Measurements from ENCODE around the gene PRRC2B.
A peak's percentile ranks its signal among the peaks of the same experiment; 100 is the strongest.
"Not testable (repeated sequence)": the region's sequence is repeated elsewhere in the genome, so short reads cannot be mapped to it uniquely, and the experiment has no call there.

PRRC2B gene

GRCh38 chr9:131505012-131505411, 111.1 kb downstream of the PRRC2B start:
- H3K27ac ChIP-seq: no peak overlapping the region
- H3K27me3 ChIP-seq: peaks cover 15% of the 10 kb centered on the region
- no peak overlapping the region for H3K4me3 ChIP-seq (ENCODE audit: low read depth in 1 of 2, low read length in 1 of 2)
- no peaks in the 10 kb centered on the region for H3K9me3 ChIP-seq
- H3K4me1 ChIP-seq (ENCODE audit: control insufficient read depth in 1 of 2, insufficient read depth in 1 of 2, low read depth in 1 of 2, low read length in 1 of 2): peaks cover 15 to 19% of the 10 kb centered on the region in 2 experiments
- H3K36me3 ChIP-seq: peaks cover 11% of the 10 kb centered on the region
- TF ChIP-seq CTCF (IDR thresholded peaks at IDR 0.05): no peak

DNA sequence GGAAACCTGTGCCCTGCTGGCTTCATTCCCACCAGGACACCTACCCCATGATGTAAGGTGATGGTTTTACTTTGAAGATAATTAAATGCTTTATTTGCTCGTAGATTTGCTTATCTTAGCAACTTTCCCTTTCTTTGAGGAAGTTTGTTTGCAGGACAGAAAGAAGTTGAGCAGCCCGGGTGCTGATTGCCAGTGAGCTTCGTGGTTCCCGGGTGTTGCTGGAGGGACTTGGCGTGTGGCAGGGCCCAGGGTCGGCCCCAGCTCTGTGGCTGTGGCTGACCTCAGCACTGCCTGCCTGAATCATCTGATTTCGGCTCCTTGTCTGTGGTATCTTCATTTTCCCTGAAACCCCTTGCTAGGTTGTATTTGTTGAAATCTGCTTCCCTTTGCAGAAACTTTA, 117.5 kb downstream of the PRRC2B start:
- no peaks in the 10 kb centered on the region for H3K4me1 ChIP-seq (ENCODE audit: control insufficient read depth in 1 of 2, insufficient read depth in 1 of 2, low read depth in 1 of 2, low read length in 1 of 2)
- no peaks in the 10 kb centered on the region for H3K27me3 ChIP-seq
- no peak for TF ChIP-seq CTCF (IDR thresholded peaks at IDR 0.05)
- H3K27ac ChIP-seq: no peak overlapping the region
- H3K36me3 ChIP-seq: peaks cover 41% of the 10 kb centered on the region
- peaks cover 16% of the 10 kb centered on the region for H3K9me3 ChIP-seq
- no peak overlapping the region for H3K4me3 ChIP-seq (ENCODE audit: low read depth in 1 of 2, low read length in 1 of 2)

DNA sequence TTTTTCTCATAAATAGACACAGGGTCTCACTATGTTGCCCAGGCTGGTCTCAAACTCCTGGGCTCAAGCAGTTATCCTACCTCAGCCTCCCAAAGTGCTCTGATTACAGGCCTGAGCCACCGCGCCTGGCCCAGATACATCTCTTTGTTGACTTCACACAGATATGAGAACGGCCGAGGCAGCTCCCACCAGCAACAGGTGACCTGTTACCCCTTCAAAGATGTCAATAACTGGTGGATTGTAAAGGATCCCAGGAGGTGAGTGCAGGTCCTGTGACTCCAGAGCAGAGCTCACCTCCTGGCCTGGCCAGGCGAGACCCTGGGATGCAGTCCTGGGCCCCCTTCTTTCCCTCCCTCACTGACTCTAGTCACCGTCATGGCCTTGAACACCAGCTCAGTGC, 118.0 kb downstream of the PRRC2B start:
- Histone ChIP-seq H3K4me3 (ENCODE audit: low read depth in 1 of 2, low read length in 1 of 2) (no peak overlapping the region), H3K9me3 (peaks cover 21% of the 10 kb centered on the region), H3K36me3 (peaks cover 41% of the 10 kb centered on the region), H3K4me1 (ENCODE audit: control insufficient read depth in 1 of 2, insufficient read depth in 1 of 2, low read depth in 1 of 2, low read length in 1 of 2) (no peaks in the 10 kb centered on the region), H3K27me3 (no peaks in the 10 kb centered on the region), H3K27ac (no peak overlapping the region)
- TF ChIP-seq CTCF (IDR thresholded peaks at IDR 0.05): no peak

- Histone ChIP-seq H3K4me1 (ENCODE audit: control insufficient read depth in 1 of 2, insufficient read depth in 1 of 2, low read depth in 1 of 2, low read length in 1 of 2) (no peaks in the 10 kb centered on the region), H3K9me3 (peaks cover 22% of the 10 kb centered on the region), H3K27ac (no peak overlapping the region), H3K36me3 (peaks cover 35% of the 10 kb centered on the region), H3K4me3 (ENCODE audit: low read depth in 1 of 2, low read length in 1 of 2) (no peak overlapping the region), H3K27me3 (no peaks in the 10 kb centered on the region)
- TF ChIP-seq CTCF (IDR thresholded peaks at IDR 0.05): no peak
Observed at GRCh38 chr9:131513177-131513576, 119.3 kb downstream of the PRRC2B start.

GRCh38 chr9:131515559-131516031, 121.7 kb downstream of the PRRC2B start:
- H3K27me3 ChIP-seq; H3K4me3 ChIP-seq (ENCODE audit: low read depth in 1 of 2, low read length in 1 of 2); H3K4me1 ChIP-seq (ENCODE audit: control insufficient read depth in 1 of 2, insufficient read depth in 1 of 2, low read depth in 1 of 2, low read length in 1 of 2): not testable (repeated sequence)
- H3K27ac ChIP-seq: peak overlapping the region; percentile 75
- H3K36me3 ChIP-seq: peaks cover 47% of the 10 kb centered on the region
- H3K9me3 ChIP-seq: peaks cover 22% of the 10 kb centered on the region

- H3K27me3 ChIP-seq: no peaks in the 10 kb centered on the region
- H3K36me3 ChIP-seq: peaks cover 47% of the 10 kb centered on the region
- no peak for TF ChIP-seq CTCF (IDR thresholded peaks at IDR 0.05)
- H3K9me3 ChIP-seq: peaks cover 22% of the 10 kb centered on the region
- H3K4me1 ChIP-seq (ENCODE audit: control insufficient read depth in 1 of 2, insufficient read depth in 1 of 2, low read depth in 1 of 2, low read length in 1 of 2): no peaks in the 10 kb centered on the region
- H3K4me3 ChIP-seq (ENCODE audit: low read depth in 1 of 2, low read length in 1 of 2): no peak overlapping the region
- peak overlapping the region; percentile 75 for H3K27ac ChIP-seq
Observed at GRCh38 chr9:131516100-131516499, 122.2 kb downstream of the PRRC2B start.

Measured in neutrophil (primary cell).